ENCODE results near the gene ITGAE.

The ITGAE gene

GRCh38 chr17:3810019-3810418 is 9.0 kb upstream of the ITGAE start:
- Histone ChIP-seq H3K4me3 (ENCODE audit: low read length, poor library complexity, severe bottlenecking) (no peak overlapping the region), H3K36me3 (ENCODE audit: insufficient read depth, low read length) (peaks cover 64% of the 10 kb centered on the region; the same call in 1 of the 2 replicates), H3K79me2 (ENCODE audit: insufficient read depth, low read length) (no peaks in the 10 kb centered on the region), H3K9me3 (ENCODE audit: insufficient read depth, low read depth, low read length) (no peaks in the 10 kb centered on the region), H3K4me2 (ENCODE audit: low read depth, low read length, poor library complexity, severe bottlenecking) (no peak overlapping the region), H3K9ac (ENCODE audit: low read depth, low read length, poor library complexity, severe bottlenecking) (no peak overlapping the region), H3K9me2 (replicated peaks; ENCODE audit: low read depth, low read length) (no peaks in the 10 kb centered on the region), H3K27me3 (ENCODE audit: insufficient read depth, low read length, poor library complexity, severe bottlenecking) (no peaks in the 10 kb centered on the region), H2AFZ (ENCODE audit: low read length) (no peak overlapping the region), H4K20me1 (ENCODE audit: insufficient read depth, low read length, poor library complexity, severe bottlenecking) (no peaks in the 10 kb centered on the region), H3K4me1 (ENCODE audit: insufficient read depth, low read length, poor library complexity, severe bottlenecking) (no peaks in the 10 kb centered on the region), H3F3A (ENCODE audit: low read depth) (no peaks in the 10 kb centered on the region)
- TF ChIP-seq CTCF (conservative IDR thresholded peaks at IDR 0.05; ENCODE audit: low read length) (no peak), EZH2phosphoT487 (IDR thresholded peaks at IDR 0.05; ENCODE audit: borderline replicate concordance) (no peak)

GRCh38 chr17:3809135-3809534 is 8.1 kb upstream of the ITGAE start:
- H3K36me3 ChIP-seq (ENCODE audit: insufficient read depth, low read length), result peaks cover 55% of the 10 kb centered on the region; the same call in 1 of the 2 replicates
- no peak for TF ChIP-seq EZH2phosphoT487 (IDR thresholded peaks at IDR 0.05; ENCODE audit: borderline replicate concordance)
- TF ChIP-seq CTCF (conservative IDR thresholded peaks at IDR 0.05; ENCODE audit: low read length), result no peak

GRCh38 chr17:3808701-3809100 is 7.7 kb upstream of the ITGAE start:
- H3K79me2 ChIP-seq (ENCODE audit: insufficient read depth, low read length), result no peaks in the 10 kb centered on the region
- H3F3A ChIP-seq (ENCODE audit: low read depth), result no peaks in the 10 kb centered on the region
- no peaks in the 10 kb centered on the region for H3K9me3 ChIP-seq (ENCODE audit: insufficient read depth, low read depth, low read length)
- TF ChIP-seq CTCF (conservative IDR thresholded peaks at IDR 0.05; ENCODE audit: low read length) (no peak), EZH2phosphoT487 (IDR thresholded peaks at IDR 0.05; ENCODE audit: borderline replicate concordance) (no peak)
- H3K4me1 ChIP-seq (ENCODE audit: insufficient read depth, low read length, poor library complexity, severe bottlenecking), result peaks cover 9% of the 10 kb centered on the region
- no peaks in the 10 kb centered on the region for H3K9me2 ChIP-seq (replicated peaks; ENCODE audit: low read depth, low read length)
- no peak overlapping the region for H3K4me2 ChIP-seq (ENCODE audit: low read depth, low read length, poor library complexity, severe bottlenecking)
- peaks cover 51% of the 10 kb centered on the region; the same call in 1 of the 2 replicates for H3K36me3 ChIP-seq (ENCODE audit: insufficient read depth, low read length)
- no peak overlapping the region for H3K9ac ChIP-seq (ENCODE audit: low read depth, low read length, poor library complexity, severe bottlenecking)
- H4K20me1 ChIP-seq (ENCODE audit: insufficient read depth, low read length, poor library complexity, severe bottlenecking), result no peaks in the 10 kb centered on the region
- no peak overlapping the region for H3K4me3 ChIP-seq (ENCODE audit: low read length, poor library complexity, severe bottlenecking)
- H2AFZ ChIP-seq (ENCODE audit: low read length), result no peak overlapping the region
- H3K27me3 ChIP-seq (ENCODE audit: insufficient read depth, low read length, poor library complexity, severe bottlenecking), result no peaks in the 10 kb centered on the region

More at GRCh38 chr17:3809135-3809534, 8.1 kb upstream of the ITGAE start:
- Histone ChIP-seq H3K79me2 (ENCODE audit: insufficient read depth, low read length) (no peaks in the 10 kb centered on the region), H3F3A (ENCODE audit: low read depth) (no peaks in the 10 kb centered on the region), H3K4me3 (ENCODE audit: low read length, poor library complexity, severe bottlenecking) (no peak overlapping the region), H4K20me1 (ENCODE audit: insufficient read depth, low read length, poor library complexity, severe bottlenecking) (no peaks in the 10 kb centered on the region), H3K4me1 (ENCODE audit: insufficient read depth, low read length, poor library complexity, severe bottlenecking) (peaks cover 7% of the 10 kb centered on the region), H3K4me2 (ENCODE audit: low read depth, low read length, poor library complexity, severe bottlenecking) (no peak overlapping the region), H2AFZ (ENCODE audit: low read length) (no peak overlapping the region), H3K9me3 (ENCODE audit: insufficient read depth, low read depth, low read length) (no peaks in the 10 kb centered on the region), H3K9me2 (replicated peaks; ENCODE audit: low read depth, low read length) (no peaks in the 10 kb centered on the region), H3K9ac (ENCODE audit: low read depth, low read length, poor library complexity, severe bottlenecking) (no peak overlapping the region), H3K27me3 (ENCODE audit: insufficient read depth, low read length, poor library complexity, severe bottlenecking) (no peaks in the 10 kb centered on the region)

Measured in Loucy (cell line).